Fibroblast of skin of abdomen (primary cell): Measurements from ENCODE around the gene LPAR5.
A peak's percentile ranks its signal among the peaks of the same experiment; 100 is the strongest.
"Not testable (repeated sequence)": the region's sequence is repeated elsewhere in the genome, so short reads cannot be mapped to it uniquely, and the experiment has no call there.

Experiments
- DNase-seq: peaks from one replicate; pipeline ENCODE4 v3.0.0-alpha.2; 2013

The LPAR5 gene

GRCh38 chr12:6606331-6607131 lies 29.2 kb downstream of the LPAR5 start:
- peak; percentile 41 for DNase-seq

- peak; percentile 28 for DNase-seq
Observed at GRCh38 chr12:6605421-6606330, 30.1 kb downstream of the LPAR5 start.

GRCh38 chr12:6604259-6605029 lies 31.3 kb downstream of the LPAR5 start:
- DNase-seq, result peak; percentile 71

- DNase-seq, result peak; percentile 54
Observed at GRCh38 chr12:6603095-6603567, 32.6 kb downstream of the LPAR5 start.

GRCh38 chr12:6602526-6602925 lies 33.2 kb downstream of the LPAR5 start:
- no peak for DNase-seq

- not testable (repeated sequence) for DNase-seq
Observed at GRCh38 chr12:6595673-6596072, 40.1 kb downstream of the LPAR5 start.

- DNase-seq, result no peak
Observed at GRCh38 chr12:6592087-6592486, 43.7 kb downstream of the LPAR5 start.

- DNase-seq, result not testable (repeated sequence)
Observed at GRCh38 chr12:6586569-6586968, 49.2 kb downstream of the LPAR5 start.

- no peak for DNase-seq
Observed at GRCh38 chr12:6584293-6584692, 51.5 kb downstream of the LPAR5 start.

- DNase-seq, result no peak
Observed at GRCh38 chr12:6582959-6583358, 52.8 kb downstream of the LPAR5 start.

- no peak for DNase-seq
Observed at GRCh38 chr12:6582196-6582595, 53.6 kb downstream of the LPAR5 start.

- no peak for DNase-seq
Observed at GRCh38 chr12:6575648-6576047, 60.1 kb downstream of the LPAR5 start.

GRCh38 chr12:6574576-6575295 lies 61.0 kb downstream of the LPAR5 start:
- no peak for DNase-seq

GRCh38 chr12:6573001-6573400 lies 62.8 kb downstream of the LPAR5 start:
- DNase-seq, result no peak

- DNase-seq, result peak; percentile 21
Observed at GRCh38 chr12:6570264-6570887, 65.4 kb downstream of the LPAR5 start.

GRCh38 chr12:6569786-6570185 lies 66.0 kb downstream of the LPAR5 start:
- DNase-seq, result no peak

- no peak for DNase-seq
Observed at GRCh38 chr12:6569312-6569711, 66.4 kb downstream of the LPAR5 start.
